HG03060 (cell line): ENCODE data around the gene AGTR1.

Experiments
- ATAC-seq: cut with Tn5 transposase; IDR thresholded peaks from one replicate; pipeline ENCODE4 v1.9.1; 2021; ENCODE audit warnings: low read depth, moderate number of reproducible peaks; ENCODE audit not compliant: unreplicated experiment

The AGTR1 gene

GRCh38 chr3:148697306-148698189, at the start of gene AGTR1:
AGTR1 (plus strand) TSS chr3:148697903; CDS start chr3:148741036, 43,133 bp downstream.
- no peak for ATAC-seq

- no peak for ATAC-seq
These were observed 48.9 kb upstream of the AGTR1 start for GRCh38 chr3:148648685-148649352.

- ATAC-seq, result no peak
These were observed 46.2 kb upstream of the AGTR1 start for GRCh38 chr3:148651549-148651948.

GRCh38 chr3:148654433-148654832, 43.3 kb upstream of the AGTR1 start:
- no peak for ATAC-seq

- ATAC-seq, result no peak
These were observed 40.2 kb upstream of the AGTR1 start for GRCh38 chr3:148657470-148657869.

GRCh38 chr3:148659512-148659911, 38.2 kb upstream of the AGTR1 start:
- ATAC-seq, result no peak

GRCh38 chr3:148680289-148680688, 17.4 kb upstream of the AGTR1 start:
- ATAC-seq, result no peak

- no peak for ATAC-seq
These were observed 16.6 kb upstream of the AGTR1 start for GRCh38 chr3:148681080-148681479.

GRCh38 chr3:148682997-148683396, 14.7 kb upstream of the AGTR1 start:
- no peak for ATAC-seq

- ATAC-seq, result no peak
These were observed 3.6 kb upstream of the AGTR1 start for GRCh38 chr3:148694116-148694515.

GRCh38 chr3:148698190-148698810, 597 bp downstream of the AGTR1 start:
- no peak for ATAC-seq

GRCh38 chr3:148705314-148705713, 7.6 kb downstream of the AGTR1 start:
- ATAC-seq, result no peak

GRCh38 chr3:148707601-148708380, 10.1 kb downstream of the AGTR1 start:
- ATAC-seq, result no peak

- ATAC-seq, result no peak
These were observed 10.7 kb downstream of the AGTR1 start for GRCh38 chr3:148708409-148708808.

GRCh38 chr3:148709560-148710253, 12.0 kb downstream of the AGTR1 start:
- no peak for ATAC-seq

GRCh38 chr3:148710665-148711064, 13.0 kb downstream of the AGTR1 start:
- ATAC-seq, result no peak

GRCh38 chr3:148711981-148712666, 14.4 kb downstream of the AGTR1 start:
- ATAC-seq, result no peak

- ATAC-seq, result no peak
These were observed 16.8 kb downstream of the AGTR1 start for GRCh38 chr3:148714521-148714920.

GRCh38 chr3:148716657-148717056, 19.0 kb downstream of the AGTR1 start:
- no peak for ATAC-seq
